ENCODE results near the gene ECI1. TPM values are rescaled to one million over a fixed set of nuclear protein-coding genes. Genes with fewer than 3 reads are reported as not detected.
A peak's percentile ranks its signal among the peaks of the same experiment; 100 is the strongest.

Gene ECI1
- total and polyA plus RNA-seq, 2 of the 13 experiments (the other 11 are each of a cell fraction or from before 2014, with no cell fraction given): 82.0 to 102 TPM

DNA sequence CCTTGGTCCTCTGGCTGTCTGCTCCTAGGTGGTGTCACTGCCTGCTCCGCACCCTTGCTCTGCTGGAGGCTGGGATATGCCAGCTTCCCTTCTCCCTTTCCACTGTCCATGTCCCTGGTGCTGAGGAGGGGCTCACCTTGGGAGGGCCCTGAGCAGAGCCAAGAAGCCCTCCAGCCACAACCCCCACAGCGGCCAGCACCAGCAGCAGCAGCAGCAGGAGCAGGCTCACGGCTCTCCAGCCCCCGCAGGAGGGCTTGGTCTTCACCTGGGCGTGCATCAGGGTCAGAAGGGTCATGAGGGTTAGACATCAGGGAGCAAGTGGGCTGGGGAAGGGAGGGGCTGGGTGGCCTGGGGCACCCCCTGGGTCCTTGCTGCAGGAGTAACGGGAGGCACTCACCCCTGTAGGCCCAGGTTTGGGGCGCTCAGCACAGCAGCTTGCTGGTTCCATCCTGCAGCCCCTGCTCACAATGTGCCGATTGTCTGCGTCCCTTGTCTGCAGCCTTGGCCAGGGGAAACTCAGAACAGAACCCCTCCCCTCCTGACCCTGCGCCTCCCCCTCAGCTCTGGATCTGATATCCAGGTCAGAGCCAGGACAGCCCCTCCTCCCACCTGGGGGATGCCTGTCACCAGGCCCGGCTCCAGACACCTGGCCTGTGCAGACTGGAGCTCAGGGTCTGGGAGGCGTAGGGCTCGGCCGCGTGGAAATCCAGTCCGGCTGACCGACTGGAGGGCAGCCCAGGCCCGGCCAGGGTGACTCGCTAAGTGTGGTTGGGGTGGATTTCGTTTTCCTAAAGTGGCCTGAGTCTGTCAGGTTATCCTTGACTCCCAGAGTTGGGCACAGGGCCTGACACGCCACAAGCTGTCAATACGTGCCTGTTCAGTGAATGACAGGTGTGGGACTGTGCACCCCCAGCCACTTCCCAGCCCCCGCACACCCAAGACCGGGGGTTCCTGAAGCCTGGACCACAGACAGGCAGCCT is 40.7 kb downstream of the ECI1 start, which contains the start of gene BRICD5 (continued):
- TF ChIP-seq, protein P1, sequence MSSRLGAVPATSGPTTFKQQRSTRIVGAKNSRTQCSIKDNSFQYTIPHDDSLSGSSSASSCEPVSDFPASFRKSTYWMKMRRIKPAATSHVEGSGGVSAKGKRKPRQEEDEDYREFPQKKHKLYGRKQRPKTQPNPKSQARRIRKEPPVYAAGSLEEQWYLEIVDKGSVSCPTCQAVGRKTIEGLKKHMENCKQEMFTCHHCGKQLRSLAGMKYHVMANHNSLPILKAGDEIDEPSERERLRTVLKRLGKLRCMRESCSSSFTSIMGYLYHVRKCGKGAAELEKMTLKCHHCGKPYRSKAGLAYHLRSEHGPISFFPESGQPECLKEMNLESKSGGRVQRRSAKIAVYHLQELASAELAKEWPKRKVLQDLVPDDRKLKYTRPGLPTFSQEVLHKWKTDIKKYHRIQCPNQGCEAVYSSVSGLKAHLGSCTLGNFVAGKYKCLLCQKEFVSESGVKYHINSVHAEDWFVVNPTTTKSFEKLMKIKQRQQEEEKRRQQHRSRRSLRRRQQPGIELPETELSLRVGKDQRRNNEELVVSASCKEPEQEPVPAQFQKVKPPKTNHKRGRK (CRISPR knock-in tag; IDR thresholded peaks at IDR 0.05): no peak
- TF ChIP-seq, protein P2, sequence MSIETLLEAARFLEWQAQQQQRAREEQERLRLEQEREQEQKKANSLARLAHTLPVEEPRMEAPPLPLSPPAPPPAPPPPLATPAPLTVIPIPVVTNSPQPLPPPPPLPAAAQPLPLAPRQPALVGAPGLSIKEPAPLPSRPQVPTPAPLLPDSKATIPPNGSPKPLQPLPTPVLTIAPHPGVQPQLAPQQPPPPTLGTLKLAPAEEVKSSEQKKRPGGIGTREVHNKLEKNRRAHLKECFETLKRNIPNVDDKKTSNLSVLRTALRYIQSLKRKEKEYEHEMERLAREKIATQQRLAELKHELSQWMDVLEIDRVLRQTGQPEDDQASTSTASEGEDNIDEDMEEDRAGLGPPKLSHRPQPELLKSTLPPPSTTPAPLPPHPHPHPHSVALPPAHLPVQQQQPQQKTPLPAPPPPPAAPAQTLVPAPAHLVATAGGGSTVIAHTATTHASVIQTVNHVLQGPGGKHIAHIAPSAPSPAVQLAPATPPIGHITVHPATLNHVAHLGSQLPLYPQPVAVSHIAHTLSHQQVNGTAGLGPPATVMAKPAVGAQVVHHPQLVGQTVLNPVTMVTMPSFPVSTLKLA (IDR thresholded peaks at IDR 0.05): no peak
- TF ChIP-seq GABPB1 (CRISPR knock-in tag; IDR thresholded peaks at IDR 0.05) (no peak; the same call in 1 of the 2 replicates), NFATC3 (CRISPR knock-in tag; IDR thresholded peaks at IDR 0.05) (no peak), BHLHE40 (IDR thresholded peaks at IDR 0.05; ENCODE audit: low read length) (no peak), ZNF556 (CRISPR knock-in tag; IDR thresholded peaks at IDR 0.05; ENCODE audit: borderline replicate concordance) (no peak), SNAI1 (CRISPR knock-in tag; IDR thresholded peaks at IDR 0.05; ENCODE audit: borderline replicate concordance) (no peak), NFIC (IDR thresholded peaks at IDR 0.05; ENCODE audit: low read length) (no peak), ZNF484 (CRISPR knock-in tag; IDR thresholded peaks at IDR 0.05; ENCODE audit: borderline replicate concordance, low read depth) (no peak), ZC3H4 (CRISPR knock-in tag; IDR thresholded peaks at IDR 0.05; ENCODE audit: borderline replicate concordance) (no peak), HIVEP1 (CRISPR knock-in tag; IDR thresholded peaks at IDR 0.05) (no peak), FOXA1 (IDR thresholded peaks at IDR 0.05) (no peak), FOXA1 (CRISPR knock-in tag; IDR thresholded peaks at IDR 0.05) (no peak)
- TF ChIP-seq, protein P3, sequence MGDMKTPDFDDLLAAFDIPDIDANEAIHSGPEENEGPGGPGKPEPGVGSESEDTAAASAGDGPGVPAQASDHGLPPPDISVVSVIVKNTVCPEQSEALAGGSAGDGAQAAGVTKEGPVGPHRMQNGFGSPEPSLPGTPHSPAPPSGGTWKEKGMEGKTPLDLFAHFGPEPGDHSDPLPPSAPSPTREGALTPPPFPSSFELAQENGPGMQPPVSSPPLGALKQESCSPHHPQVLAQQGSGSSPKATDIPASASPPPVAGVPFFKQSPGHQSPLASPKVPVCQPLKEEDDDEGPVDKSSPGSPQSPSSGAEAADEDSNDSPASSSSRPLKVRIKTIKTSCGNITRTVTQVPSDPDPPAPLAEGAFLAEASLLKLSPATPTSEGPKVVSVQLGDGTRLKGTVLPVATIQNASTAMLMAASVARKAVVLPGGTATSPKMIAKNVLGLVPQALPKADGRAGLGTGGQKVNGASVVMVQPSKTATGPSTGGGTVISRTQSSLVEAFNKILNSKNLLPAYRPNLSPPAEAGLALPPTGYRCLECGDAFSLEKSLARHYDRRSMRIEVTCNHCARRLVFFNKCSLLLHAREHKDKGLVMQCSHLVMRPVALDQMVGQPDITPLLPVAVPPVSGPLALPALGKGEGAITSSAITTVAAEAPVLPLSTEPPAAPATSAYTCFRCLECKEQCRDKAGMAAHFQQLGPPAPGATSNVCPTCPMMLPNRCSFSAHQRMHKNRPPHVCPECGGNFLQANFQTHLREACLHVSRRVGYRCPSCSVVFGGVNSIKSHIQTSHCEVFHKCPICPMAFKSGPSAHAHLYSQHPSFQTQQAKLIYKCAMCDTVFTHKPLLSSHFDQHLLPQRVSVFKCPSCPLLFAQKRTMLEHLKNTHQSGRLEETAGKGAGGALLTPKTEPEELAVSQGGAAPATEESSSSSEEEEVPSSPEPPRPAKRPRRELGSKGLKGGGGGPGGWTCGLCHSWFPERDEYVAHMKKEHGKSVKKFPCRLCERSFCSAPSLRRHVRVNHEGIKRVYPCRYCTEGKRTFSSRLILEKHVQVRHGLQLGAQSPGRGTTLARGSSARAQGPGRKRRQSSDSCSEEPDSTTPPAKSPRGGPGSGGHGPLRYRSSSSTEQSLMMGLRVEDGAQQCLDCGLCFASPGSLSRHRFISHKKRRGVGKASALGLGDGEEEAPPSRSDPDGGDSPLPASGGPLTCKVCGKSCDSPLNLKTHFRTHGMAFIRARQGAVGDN (CRISPR knock-in tag; IDR thresholded peaks at IDR 0.05): peak; percentile 60
- TF ChIP-seq, protein P4, sequence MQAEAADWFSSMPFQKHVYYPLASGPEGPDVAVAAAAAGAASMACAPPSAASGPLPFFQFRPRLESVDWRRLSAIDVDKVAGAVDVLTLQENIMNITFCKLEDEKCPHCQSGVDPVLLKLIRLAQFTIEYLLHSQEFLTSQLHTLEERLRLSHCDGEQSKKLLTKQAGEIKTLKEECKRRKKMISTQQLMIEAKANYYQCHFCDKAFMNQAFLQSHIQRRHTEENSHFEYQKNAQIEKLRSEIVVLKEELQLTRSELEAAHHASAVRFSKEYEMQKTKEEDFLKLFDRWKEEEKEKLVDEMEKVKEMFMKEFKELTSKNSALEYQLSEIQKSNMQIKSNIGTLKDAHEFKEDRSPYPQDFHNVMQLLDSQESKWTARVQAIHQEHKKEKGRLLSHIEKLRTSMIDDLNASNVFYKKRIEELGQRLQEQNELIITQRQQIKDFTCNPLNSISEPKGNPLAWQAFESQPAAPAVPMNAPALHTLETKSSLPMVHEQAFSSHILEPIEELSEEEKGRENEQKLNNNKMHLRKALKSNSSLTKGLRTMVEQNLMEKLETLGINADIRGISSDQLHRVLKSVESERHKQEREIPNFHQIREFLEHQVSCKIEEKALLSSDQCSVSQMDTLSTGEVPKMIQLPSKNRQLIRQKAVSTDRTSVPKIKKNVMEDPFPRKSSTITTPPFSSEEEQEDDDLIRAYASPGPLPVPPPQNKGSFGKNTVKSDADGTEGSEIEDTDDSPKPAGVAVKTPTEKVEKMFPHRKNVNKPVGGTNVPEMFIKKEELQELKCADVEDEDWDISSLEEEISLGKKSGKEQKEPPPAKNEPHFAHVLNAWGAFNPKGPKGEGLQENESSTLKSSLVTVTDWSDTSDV (CRISPR knock-in tag; IDR thresholded peaks at IDR 0.05): no peak

Data from HepG2 (cell line).